ENCODE data around the gene FAM120A.

Gene FAM120A

GRCh38 chr9:93447655-93448054 is 3.8 kb upstream of the FAM120A start:
- no peaks in the 10 kb centered on the region for H3K9me3 ChIP-seq (ENCODE audit: control insufficient read depth, low read length)
- H2BK5ac ChIP-seq (ENCODE audit: low read depth, low read length, poor library complexity, severe bottlenecking): no peak overlapping the region
- H3K4me2 ChIP-seq (ENCODE audit: low read length, poor library complexity, severe bottlenecking): no peak overlapping the region
- WGBS: 96% methylated on average over 4 of the region's 4 CpGs
- no peak overlapping the region for H3K9ac ChIP-seq (ENCODE audit: low read length)
- H3K36me3 ChIP-seq (ENCODE audit: control insufficient read depth in 1 of 2, insufficient read depth in 2 of 2, low read depth in 1 of 2, low read length in 2 of 2): peaks cover 16 to 41% of the 10 kb centered on the region in 2 experiments
- no peak overlapping the region for H3K27ac ChIP-seq (ENCODE audit: low read length, poor library complexity, severe bottlenecking)
- H4K91ac ChIP-seq (ENCODE audit: low read length): no peak overlapping the region
- no peak overlapping the region for H2BK12ac ChIP-seq (ENCODE audit: low read length in 2 of 2)
- DNase-seq: no peak
- no peaks in the 10 kb centered on the region for H3K27me3 ChIP-seq (ENCODE audit: control insufficient read depth in 1 of 2, insufficient read depth in 1 of 2, low read length in 2 of 2)
- no peak overlapping the region for H3K14ac ChIP-seq (ENCODE audit: low read length in 2 of 2)
- no peak overlapping the region for H2BK15ac ChIP-seq (ENCODE audit: low read depth, poor library complexity, severe bottlenecking)
- H3K23ac ChIP-seq (ENCODE audit: low read length in 2 of 2): no peak overlapping the region
- no peak overlapping the region for H4K8ac ChIP-seq (ENCODE audit: low read length)
- peaks cover 2% of the 10 kb centered on the region for H3K79me1 ChIP-seq (replicated peaks; ENCODE audit: low read length, poor library complexity, severe bottlenecking)
- H3K4ac ChIP-seq (ENCODE audit: low read depth in 1 of 2, low read length in 2 of 2): no peak overlapping the region
- no peak overlapping the region for H3K18ac ChIP-seq (ENCODE audit: low read depth in 1 of 2, low read length in 2 of 2)
- no peak overlapping the region for H2AFZ ChIP-seq (ENCODE audit: low read depth, low read length)
- H2AK5ac ChIP-seq (ENCODE audit: low read length, severe bottlenecking): no peak overlapping the region
- H3K4me1 ChIP-seq (ENCODE audit: control insufficient read depth, insufficient read depth, low read depth, low read length): peaks cover 3% of the 10 kb centered on the region
- no peak overlapping the region for H3K4me3 ChIP-seq (ENCODE audit: insufficient read depth in 1 of 2, low read depth in 1 of 2, low read length in 2 of 2)
- H2BK120ac ChIP-seq (ENCODE audit: low read depth, low read length): no peak overlapping the region

- Histone ChIP-seq H3K9ac (ENCODE audit: low read length) (peak overlapping the region; percentile 96), H3K18ac (ENCODE audit: low read depth in 1 of 2, low read length in 2 of 2) (peak overlapping the region; percentile 69 to 99), H4K91ac (ENCODE audit: low read length) (peak overlapping the region; percentile 91), H2BK15ac (ENCODE audit: low read depth, poor library complexity, severe bottlenecking) (peak overlapping the region; percentile 93), H3K9me3 (ENCODE audit: control insufficient read depth, low read length) (no peaks in the 10 kb centered on the region), H3K4me2 (ENCODE audit: low read length, poor library complexity, severe bottlenecking) (peak overlapping the region; percentile 73), H3K79me1 (replicated peaks; ENCODE audit: low read length, poor library complexity, severe bottlenecking) (peaks cover 2% of the 10 kb centered on the region), H2BK120ac (ENCODE audit: low read depth, low read length) (peak overlapping the region; percentile 81), H2BK5ac (ENCODE audit: low read depth, low read length, poor library complexity, severe bottlenecking) (peak overlapping the region; percentile 20), H3K4me1 (ENCODE audit: control insufficient read depth, insufficient read depth, low read depth, low read length) (peaks cover 4% of the 10 kb centered on the region), H3K4me3 (ENCODE audit: insufficient read depth in 1 of 2, low read depth in 1 of 2, low read length in 2 of 2) (peak overlapping the region; percentile 93 to 98), H3K14ac (ENCODE audit: low read length in 2 of 2) (peak overlapping the region; percentile 63 to 99), H2AK5ac (ENCODE audit: low read length, severe bottlenecking) (no peak overlapping the region), H4K8ac (ENCODE audit: low read length) (peak overlapping the region; percentile 86), H2BK12ac (ENCODE audit: low read length in 2 of 2) (peak overlapping the region in 1 of 2 experiments; percentile 77), H3K27me3 (ENCODE audit: control insufficient read depth in 1 of 2, insufficient read depth in 1 of 2, low read length in 2 of 2) (no peaks in the 10 kb centered on the region), H3K4ac (ENCODE audit: low read depth in 1 of 2, low read length in 2 of 2) (peak overlapping the region; percentile 98 to 99), H3K23ac (ENCODE audit: low read length in 2 of 2) (peak overlapping the region in 1 of 2 experiments; percentile 99), H3K36me3 (ENCODE audit: control insufficient read depth in 1 of 2, insufficient read depth in 2 of 2, low read depth in 1 of 2, low read length in 2 of 2) (peaks cover 6 to 18% of the 10 kb centered on the region in 2 experiments), H2AFZ (ENCODE audit: low read depth, low read length) (peak overlapping the region; percentile 90), H3K27ac (ENCODE audit: low read length, poor library complexity, severe bottlenecking) (peak overlapping the region; percentile 76)
- peak; percentile 60 for DNase-seq
- WGBS: 1% methylated on average over 68 of the region's 92 CpGs
Measured at GRCh38 chr9:93451849-93452709, 594 bp downstream of the FAM120A start.

- H2BK120ac ChIP-seq (ENCODE audit: low read depth, low read length): no peak overlapping the region
- peak overlapping the region; percentile 98 to 99 for H3K4ac ChIP-seq (ENCODE audit: low read depth in 1 of 2, low read length in 2 of 2)
- no peak for DNase-seq
- peaks cover under 1% of the 10 kb centered on the region for H3K79me1 ChIP-seq (replicated peaks; ENCODE audit: low read length, poor library complexity, severe bottlenecking)
- peak overlapping the region; percentile 27 for H3K27ac ChIP-seq (ENCODE audit: low read length, poor library complexity, severe bottlenecking)
- no peak overlapping the region for H2BK15ac ChIP-seq (ENCODE audit: low read depth, poor library complexity, severe bottlenecking)
- no peak overlapping the region for H3K14ac ChIP-seq (ENCODE audit: low read length in 2 of 2)
- no peak overlapping the region for H2BK5ac ChIP-seq (ENCODE audit: low read depth, low read length, poor library complexity, severe bottlenecking)
- no peak overlapping the region for H2BK12ac ChIP-seq (ENCODE audit: low read length in 2 of 2)
- H3K4me2 ChIP-seq (ENCODE audit: low read length, poor library complexity, severe bottlenecking): peak overlapping the region; percentile 73
- peak overlapping the region in 1 of 2 experiments; percentile 86 for H3K23ac ChIP-seq (ENCODE audit: low read length in 2 of 2)
- H3K18ac ChIP-seq (ENCODE audit: low read depth in 1 of 2, low read length in 2 of 2): peak overlapping the region; percentile 69 to 99
- H3K36me3 ChIP-seq (ENCODE audit: control insufficient read depth in 1 of 2, insufficient read depth in 2 of 2, low read depth in 1 of 2, low read length in 2 of 2): peaks cover 5 to 12% of the 10 kb centered on the region in 2 experiments
- peak overlapping the region; percentile 36 for H4K91ac ChIP-seq (ENCODE audit: low read length)
- peak overlapping the region; percentile 66 for H4K8ac ChIP-seq (ENCODE audit: low read length)
- H3K9me3 ChIP-seq (ENCODE audit: control insufficient read depth, low read length): no peaks in the 10 kb centered on the region
- H3K4me3 ChIP-seq (ENCODE audit: insufficient read depth in 1 of 2, low read depth in 1 of 2, low read length in 2 of 2): peak overlapping the region; percentile 93 to 98
- no peaks in the 10 kb centered on the region for H3K27me3 ChIP-seq (ENCODE audit: control insufficient read depth in 1 of 2, insufficient read depth in 1 of 2, low read length in 2 of 2)
- no peak overlapping the region for H2AFZ ChIP-seq (ENCODE audit: low read depth, low read length)
- peaks cover 4% of the 10 kb centered on the region for H3K4me1 ChIP-seq (ENCODE audit: control insufficient read depth, insufficient read depth, low read depth, low read length)
- H3K9ac ChIP-seq (ENCODE audit: low read length): peak overlapping the region; percentile 96
- WGBS: 0% methylated on average over 10 of the region's 10 CpGs
- no peak overlapping the region for H2AK5ac ChIP-seq (ENCODE audit: low read length, severe bottlenecking)
Measured at GRCh38 chr9:93452710-93453046, 1.2 kb downstream of the FAM120A start.
